Choroid plexus epithelial cell (primary cell): Measurements from ENCODE around the gene IMMP2L.

Experiments used
- DNase-seq: peaks from one replicate; pipeline ENCODE4 v3.0.0-alpha.2; 2010; ENCODE audit warnings: low read depth
- H3K4me3 ChIP-seq: 2 replicates; pipeline ENCODE4 v1.5.1; 2011; ENCODE audit warnings: low read depth, mild to moderate bottlenecking, control low read depth, low read length, moderate library complexity
- TF ChIP-seq, protein P1 (sequence below): conservative IDR thresholded peaks from 2 replicates; pipeline ENCODE4 v1.5.1; 2011; ENCODE audit warnings: low read depth, mild to moderate bottlenecking, control low read depth, inconsistent platforms, low read length, moderate library complexity

IMMP2L gene

DNA sequence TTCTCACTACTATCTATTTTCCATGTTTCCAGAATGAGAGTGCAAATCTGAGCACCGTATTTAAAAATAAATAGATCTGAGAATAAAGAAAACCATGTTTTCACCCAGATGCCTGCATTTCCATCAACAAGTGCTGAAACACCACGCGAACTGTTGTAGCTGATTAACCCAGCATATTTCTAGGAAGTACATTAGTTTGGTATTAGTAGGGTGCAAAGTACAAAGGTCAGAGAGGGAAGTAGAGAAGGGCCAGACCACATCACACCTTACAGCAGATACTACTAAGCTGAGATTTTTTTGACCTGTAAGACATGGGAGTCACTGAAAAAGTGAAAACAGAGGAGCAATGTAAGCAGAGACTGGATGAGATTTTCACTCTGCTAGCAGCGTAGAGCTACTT is 181.3 kb downstream of the IMMP2L start:
- TF ChIP-seq, protein P1, sequence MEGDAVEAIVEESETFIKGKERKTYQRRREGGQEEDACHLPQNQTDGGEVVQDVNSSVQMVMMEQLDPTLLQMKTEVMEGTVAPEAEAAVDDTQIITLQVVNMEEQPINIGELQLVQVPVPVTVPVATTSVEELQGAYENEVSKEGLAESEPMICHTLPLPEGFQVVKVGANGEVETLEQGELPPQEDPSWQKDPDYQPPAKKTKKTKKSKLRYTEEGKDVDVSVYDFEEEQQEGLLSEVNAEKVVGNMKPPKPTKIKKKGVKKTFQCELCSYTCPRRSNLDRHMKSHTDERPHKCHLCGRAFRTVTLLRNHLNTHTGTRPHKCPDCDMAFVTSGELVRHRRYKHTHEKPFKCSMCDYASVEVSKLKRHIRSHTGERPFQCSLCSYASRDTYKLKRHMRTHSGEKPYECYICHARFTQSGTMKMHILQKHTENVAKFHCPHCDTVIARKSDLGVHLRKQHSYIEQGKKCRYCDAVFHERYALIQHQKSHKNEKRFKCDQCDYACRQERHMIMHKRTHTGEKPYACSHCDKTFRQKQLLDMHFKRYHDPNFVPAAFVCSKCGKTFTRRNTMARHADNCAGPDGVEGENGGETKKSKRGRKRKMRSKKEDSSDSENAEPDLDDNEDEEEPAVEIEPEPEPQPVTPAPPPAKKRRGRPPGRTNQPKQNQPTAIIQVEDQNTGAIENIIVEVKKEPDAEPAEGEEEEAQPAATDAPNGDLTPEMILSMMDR, result no peak
- H3K4me3 ChIP-seq, result no peak overlapping the region
- DNase-seq, result no peak

DNA sequence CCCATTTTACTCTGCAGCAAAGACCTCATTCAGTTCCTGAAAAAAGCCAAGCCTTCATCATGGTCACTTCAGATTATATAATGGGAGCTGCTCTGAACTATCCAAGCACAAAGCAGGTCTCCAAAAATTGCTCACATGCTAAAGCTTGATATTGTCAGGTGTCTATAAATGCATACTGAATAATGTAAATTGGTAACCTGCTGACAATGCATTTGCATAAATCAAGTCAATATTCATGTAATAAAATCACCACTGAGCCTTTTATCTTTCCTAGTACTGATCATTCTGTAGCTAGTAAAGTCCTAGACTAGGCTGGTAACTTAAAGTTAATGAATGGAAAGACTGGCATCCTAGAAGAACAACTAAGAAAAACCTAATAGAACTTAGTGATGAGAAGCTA is 188.3 kb downstream of the IMMP2L start:
- TF ChIP-seq, protein P1, result no peak
- no peak for DNase-seq
- H3K4me3 ChIP-seq, result no peak overlapping the region

DNA sequence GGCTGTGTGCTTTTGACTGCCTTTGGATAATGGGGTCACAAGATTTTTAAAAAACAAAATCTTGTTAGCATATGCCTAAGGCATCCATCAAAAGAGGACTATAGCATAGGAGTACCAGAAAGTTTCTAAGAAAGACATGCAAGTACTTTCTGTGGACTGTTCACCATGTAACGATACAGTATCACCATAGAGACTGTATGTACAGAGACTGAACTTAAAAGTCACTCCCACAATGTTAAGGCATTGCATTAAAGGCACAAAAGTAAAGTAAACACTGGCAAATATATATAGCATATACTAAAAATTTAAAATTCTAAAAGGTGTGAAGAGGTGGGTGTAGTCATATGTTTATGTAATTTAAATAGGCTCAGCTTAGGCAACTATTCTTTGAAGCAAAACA is 190.9 kb downstream of the IMMP2L start:
- no peak for DNase-seq
- TF ChIP-seq, protein P1, result no peak
- no peak overlapping the region for H3K4me3 ChIP-seq

DNA sequence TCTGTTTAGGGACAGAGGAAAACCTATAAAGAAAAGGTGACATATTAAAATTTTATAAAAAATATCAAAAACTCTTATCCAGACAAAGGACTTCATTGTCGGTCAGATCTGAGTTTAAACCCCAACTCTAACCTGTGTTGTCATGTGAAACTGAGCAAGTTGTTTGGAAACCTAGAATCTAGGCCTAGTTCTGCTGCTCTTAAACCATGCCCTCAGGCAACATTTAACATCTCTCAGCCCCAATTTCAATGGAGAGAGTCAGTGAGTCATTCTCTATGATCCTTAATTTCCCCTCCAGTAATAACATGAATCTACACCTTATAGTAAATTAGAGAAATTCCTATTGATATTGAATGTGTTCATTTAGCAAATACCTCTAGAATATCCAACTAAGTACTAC is 192.3 kb downstream of the IMMP2L start:
- H3K4me3 ChIP-seq, result no peak overlapping the region
- TF ChIP-seq, protein P1, result no peak
- no peak for DNase-seq

DNA sequence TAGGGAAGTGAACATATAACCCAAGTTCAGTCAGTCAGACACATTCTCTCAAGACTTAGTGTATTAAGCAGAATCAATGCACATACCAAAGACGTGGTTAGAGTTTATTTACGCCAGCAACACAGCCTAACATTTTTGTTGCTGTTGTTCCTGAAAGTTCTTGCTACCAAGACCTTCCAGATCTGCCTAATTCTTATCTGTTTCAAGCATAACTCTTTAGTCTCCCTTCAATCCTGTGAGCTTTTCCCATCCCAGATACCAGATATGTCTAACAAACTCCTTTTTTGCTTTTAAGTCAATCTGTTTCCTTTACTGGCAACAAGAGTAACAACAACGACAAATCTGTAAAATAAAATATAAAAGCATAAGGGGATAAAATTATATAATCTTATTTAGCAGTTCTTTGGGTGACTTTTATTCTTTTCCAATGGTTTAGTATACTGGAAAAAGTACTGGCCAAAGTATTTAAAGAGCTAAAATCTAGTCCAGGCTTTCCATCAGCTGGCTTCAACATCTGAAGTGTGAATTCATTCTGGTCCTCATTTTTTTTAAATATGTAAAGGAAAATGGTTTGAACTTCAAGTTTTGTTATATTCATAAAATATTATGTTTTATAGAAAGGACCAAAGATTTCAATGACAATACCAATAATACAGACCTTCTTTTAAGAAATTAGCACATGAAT is 193.8 kb downstream of the IMMP2L start:
- no peak overlapping the region for H3K4me3 ChIP-seq
- DNase-seq, result no peak
- TF ChIP-seq, protein P1, result no peak

DNA sequence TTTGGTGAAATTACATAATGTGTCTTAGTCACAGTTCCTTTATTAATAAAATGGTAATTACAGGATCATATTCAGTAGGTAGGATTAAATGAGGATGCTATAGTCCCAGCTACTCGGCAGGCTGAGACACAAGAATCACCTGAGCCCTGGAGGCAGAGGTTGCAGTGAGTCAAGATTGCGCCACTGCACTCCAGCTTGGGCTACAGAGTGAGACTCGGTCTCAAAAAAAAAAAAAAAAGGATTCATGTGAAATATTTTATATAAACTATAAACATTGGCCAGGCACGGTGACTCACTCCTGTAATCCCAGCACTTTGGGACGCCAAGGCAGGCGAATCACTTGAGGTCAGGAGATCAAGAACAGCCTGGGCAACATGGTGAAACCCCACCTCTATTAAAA is 197.9 kb downstream of the IMMP2L start:
- DNase-seq, result peak; percentile 61
- TF ChIP-seq, protein P1, result no peak
- no peak overlapping the region for H3K4me3 ChIP-seq

DNA sequence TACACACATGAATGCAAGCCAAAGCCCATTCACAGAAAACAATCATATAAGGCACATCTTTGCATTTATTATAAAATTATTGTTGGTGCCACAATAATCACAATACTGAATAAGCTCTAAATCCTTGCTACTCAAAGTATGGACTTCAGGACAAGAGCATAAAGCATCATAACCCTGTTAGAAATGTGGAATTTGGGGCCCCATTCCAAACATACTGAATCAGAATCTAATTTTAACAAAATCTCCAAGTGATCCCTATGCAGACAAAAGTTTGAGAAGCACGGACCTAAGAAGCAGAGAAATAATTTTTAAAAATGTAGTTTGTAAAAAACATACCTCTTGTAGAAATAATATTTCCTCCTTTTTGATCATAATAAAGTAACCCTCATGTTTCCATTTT is 199.2 kb downstream of the IMMP2L start:
- H3K4me3 ChIP-seq, result no peak overlapping the region
- TF ChIP-seq, protein P1, result no peak
- DNase-seq, result peak; percentile 55
